H9 (cell line): ENCODE results near the gene VEGFB. TPM values are rescaled to one million over a fixed set of nuclear protein-coding genes. Genes with fewer than 3 reads are reported as not detected.

Source experiments
- DNase-seq: peaks from one replicate; pipeline ENCODE4 v3.0.0-alpha.2; 2017
- H2AFZ ChIP-seq: one replicate; pipeline ENCODE4 v1.6.1; 2013; ENCODE audit warnings: mild to moderate bottlenecking, low read length, control low read depth, moderate library complexity
- H2AK5ac ChIP-seq: 2 replicates; pipeline ENCODE4 v1.6.1; 2013; ENCODE audit warnings: low read length, control low read depth, mixed read lengths; ENCODE audit not compliant: insufficient read length
- H2BK120ac ChIP-seq: one replicate; pipeline ENCODE4 v1.6.1; 2013; ENCODE audit warnings: low read depth, mild to moderate bottlenecking, low read length, control low read depth, inconsistent platforms; ENCODE audit not compliant: poor library complexity, severe bottlenecking
- H2BK12ac ChIP-seq: 2 replicates; pipeline ENCODE4 v1.6.1; 2013; ENCODE audit warnings: low read length, control low read depth, mixed read lengths, low read depth; ENCODE audit not compliant: insufficient read length
- H2BK15ac ChIP-seq: 2 replicates; pipeline ENCODE4 v1.6.1; 2013; ENCODE audit warnings: low read depth, low read length, control low read depth
- H2BK20ac ChIP-seq: one replicate; pipeline ENCODE4 v1.6.1; 2013; ENCODE audit warnings: low read depth, mild to moderate bottlenecking, low read length, control low read depth, inconsistent platforms; ENCODE audit not compliant: poor library complexity, severe bottlenecking
- H2BK5ac ChIP-seq: 2 replicates; pipeline ENCODE4 v1.6.1; 2013; ENCODE audit warnings: low read length, control low read depth, mixed read lengths; ENCODE audit not compliant: insufficient read length
- H3K14ac ChIP-seq: 2 replicates; pipeline ENCODE4 v1.6.1; 2013; ENCODE audit warnings: low read length, control low read depth; ENCODE audit not compliant: insufficient read depth
- H3K18ac ChIP-seq: 2 replicates; pipeline ENCODE4 v1.6.1; 2013; ENCODE audit warnings: low read depth, mild to moderate bottlenecking, mixed read lengths, low read length, control low read depth; ENCODE audit not compliant: insufficient read length
- H3K23ac ChIP-seq: 2 replicates; pipeline ENCODE4 v1.6.1; 2013; ENCODE audit warnings: low read length, control low read depth, mixed read lengths, low read depth; ENCODE audit not compliant: insufficient read length
- H3K23me2 ChIP-seq: 2 replicates; pipeline ENCODE4 v1.6.1; 2013; ENCODE audit warnings: low read depth, mild to moderate bottlenecking, mixed read lengths, low read length, control low read depth; ENCODE audit not compliant: insufficient read length, poor library complexity, severe bottlenecking
- H3K27ac ChIP-seq: 2 replicates; pipeline ENCODE4 v1.5.1; 2013; ENCODE audit warnings: low read length, control low read depth, mixed read lengths, low read depth; ENCODE audit not compliant: insufficient read length
- H3K27me3 ChIP-seq: 2 replicates; pipeline ENCODE4 v1.6.1; 2013; ENCODE audit warnings: low read length, control low read depth, inconsistent platforms; ENCODE audit not compliant: insufficient read depth
- H3K4ac ChIP-seq: 2 replicates; pipeline ENCODE4 v1.6.1; 2013; ENCODE audit warnings: low read depth, mild to moderate bottlenecking, control low read depth, inconsistent platforms, low read length, moderate library complexity
- H3K4me1 ChIP-seq: 2 replicates; pipeline ENCODE4 v1.6.1; 2013; ENCODE audit warnings: low read length, control low read depth, inconsistent platforms; ENCODE audit not compliant: insufficient read depth
- H3K4me2 ChIP-seq: 2 replicates; pipeline ENCODE4 v1.6.1; 2013; ENCODE audit warnings: low read length, control low read depth, mixed read lengths; ENCODE audit not compliant: insufficient read length, insufficient read depth
- H3K56ac ChIP-seq: 2 replicates; pipeline ENCODE4 v1.6.1; 2013; ENCODE audit warnings: low read depth, mild to moderate bottlenecking, mixed read lengths, low read length, control low read depth; ENCODE audit not compliant: insufficient read length
- H3K79me1 ChIP-seq: 2 replicates; pipeline ENCODE4 v1.6.1; 2013; ENCODE audit warnings: low read depth, mild to moderate bottlenecking, moderate library complexity, low read length, control low read depth, inconsistent platforms; ENCODE audit not compliant: insufficient read depth, poor library complexity, severe bottlenecking
- H3K79me2 ChIP-seq: 2 replicates; pipeline ENCODE4 v1.6.1; 2013; ENCODE audit warnings: low read length, control low read depth, inconsistent platforms; ENCODE audit not compliant: insufficient read depth
- H3K9ac ChIP-seq: 2 replicates; pipeline ENCODE4 v1.6.1; 2013; ENCODE audit warnings: low read length, control low read depth, mixed read lengths; ENCODE audit not compliant: insufficient read length; ENCODE audit errors: extremely low read depth
- H3K9me3 ChIP-seq: one replicate; pipeline ENCODE4 v1.6.1; 2013; ENCODE audit warnings: low read depth, low read length, inconsistent platforms; ENCODE audit not compliant: control insufficient read depth
- H3T11ph ChIP-seq: one replicate; pipeline ENCODE4 v1.6.1; 2013; ENCODE audit warnings: mild to moderate bottlenecking, low read length, control low read depth, inconsistent platforms
- H4K20me1 ChIP-seq: one replicate; pipeline ENCODE4 v1.6.1; 2013; ENCODE audit not compliant: control insufficient read depth, insufficient read length, insufficient read depth
- H4K5ac ChIP-seq: 2 replicates; pipeline ENCODE4 v1.6.1; 2013; ENCODE audit warnings: low read depth, mild to moderate bottlenecking, mixed read lengths, low read length, control low read depth; ENCODE audit not compliant: insufficient read length
- H4K8ac ChIP-seq: replicated peaks from 2 replicates; pipeline ENCODE4 v1.6.1; 2013; ENCODE audit warnings: low read length, control low read depth, mixed read lengths, low read depth; ENCODE audit not compliant: insufficient read length
- H4K91ac ChIP-seq: 2 replicates; pipeline ENCODE4 v1.6.1; 2013; ENCODE audit warnings: low read depth, mild to moderate bottlenecking, moderate library complexity, mixed read lengths, low read length, control low read depth; ENCODE audit not compliant: insufficient read length
- H3K27ac Mint-ChIP-seq, 3 experiments: 2 replicates in 2 of 3; 3 replicates in 1 of 3; pipeline ENCODE4 v1.8.0; 2020 to 2021; ENCODE audit warnings: mixed read lengths in 3 of 3, mild to moderate bottlenecking in 1 of 3, moderate library complexity in 1 of 3
- H3K27me3 Mint-ChIP-seq: 2 replicates; pipeline ENCODE4 v1.8.0; 2021; ENCODE audit warnings: low read depth, mild to moderate bottlenecking, moderate library complexity, mixed read lengths
- H3K36me3 Mint-ChIP-seq, 3 experiments: 2 replicates in 2 of 3; 3 replicates in 1 of 3; pipeline ENCODE4 v1.8.0; 2020 to 2021; ENCODE audit warnings: low read depth in 3 of 3, mixed read lengths in 3 of 3; ENCODE audit not compliant: insufficient read depth in 1 of 3
- H3K4me1 Mint-ChIP-seq, 2 experiments: 2 replicates each; pipeline ENCODE4 v1.8.0; 2020; ENCODE audit warnings: mixed read lengths in 2 of 2
- H3K4me3 Mint-ChIP-seq, 2 experiments: 2 replicates in 1 of 2; 3 replicates in 1 of 2; pipeline ENCODE4 v1.8.0; 2020 to 2021; ENCODE audit warnings: mild to moderate bottlenecking in 2 of 2, mixed read lengths in 2 of 2, moderate library complexity in 1 of 2
- H3K9me3 Mint-ChIP-seq, 2 experiments: 2 replicates in 1 of 2; 3 replicates in 1 of 2; pipeline ENCODE4 v1.8.0; 2020; ENCODE audit warnings: mild to moderate bottlenecking in 2 of 2, mixed read lengths in 2 of 2, moderate library complexity in 1 of 2
- CTCF ChIP-seq: fragments of 200-600 bp; sonication (generic); conservative IDR thresholded peaks from 3 replicates; pipeline ENCODE4 v1.8.0; 2021; ENCODE audit warnings: antibody characterized with exemption, mild to moderate bottlenecking
- WGBS: extraction: QIAGEN DNeasy Blood & Tissue Kit; methylation state at CpG from one replicate; pipeline ENCODE4 v1.1.7; 2013; ENCODE audit warnings: missing lambda C conversion rate, low lambda C conversion rate, mixed read lengths; ENCODE audit not compliant: insufficient read length; ENCODE audit errors: extremely low coverage; 5-methylcytosine and 5-hydroxymethylcytosine counted together
- total RNA-seq: library from RNA; stranded (reverse); gene quantifications from 2 replicates; pipeline ENCODE4 v1.2.1, GENCODE V29; 2021

VEGFB gene
- total RNA-seq, 1 experiment from 2014 or later, result 57.7 TPM

GRCh38 chr11:64285885-64286800 is 51.8 kb downstream of the VEGFB start:
- Mint-ChIP-seq H3K4me1 (peaks cover 12 to 16% of the 10 kb centered on the region in 2 experiments), H3K27me3 (peaks cover 30% of the 10 kb centered on the region), H3K36me3 (peaks cover 2 to 16% (median 11%) of the 10 kb centered on the region in 3 experiments), H3K9me3 (no peaks in the 10 kb centered on the region; a peak in 2 of 5 replicates), H3K27ac (no peak overlapping the region; a peak in 1 of 7 replicates), H3K4me3 (peak overlapping the region; percentile 79 to 82)
- H2AFZ ChIP-seq, result no peak overlapping the region
- no peaks in the 10 kb centered on the region for H3K79me1 ChIP-seq
- H3K27me3 ChIP-seq, result peaks cover 12% of the 10 kb centered on the region; the same call in 1 of the 2 replicates
- H3K27ac ChIP-seq, result no peak overlapping the region
- H3K79me2 ChIP-seq, result no peaks in the 10 kb centered on the region
- H3K18ac ChIP-seq, result no peak overlapping the region
- no peak overlapping the region for H2BK5ac ChIP-seq
- no peak for TF ChIP-seq CTCF
- H4K8ac ChIP-seq, result no peak overlapping the region
- no peak overlapping the region for H2AK5ac ChIP-seq
- H3K4ac ChIP-seq, result no peak overlapping the region
- no peak overlapping the region for H2BK15ac ChIP-seq
- WGBS, result no CpG with 5 or more reads among the region's 40 CpGs
- H4K20me1 ChIP-seq, result no peaks in the 10 kb centered on the region
- DNase-seq, result no peak
- no peak overlapping the region for H4K91ac ChIP-seq
- H2BK12ac ChIP-seq, result no peak overlapping the region
- no peak overlapping the region for H4K5ac ChIP-seq
- no peak overlapping the region for H3K14ac ChIP-seq
- H3T11ph ChIP-seq, result no peak overlapping the region
- no peaks in the 10 kb centered on the region for H3K9me3 ChIP-seq
- H3K9ac ChIP-seq, result no peak overlapping the region
- peak overlapping the region; percentile 53 for H3K4me2 ChIP-seq
- H3K4me1 ChIP-seq, result no peaks in the 10 kb centered on the region
- H2BK120ac ChIP-seq, result no peak overlapping the region
- H2BK20ac ChIP-seq, result no peak overlapping the region
- H3K23me2 ChIP-seq, result peaks cover 15% of the 10 kb centered on the region
- no peak overlapping the region for H3K23ac ChIP-seq
- H3K56ac ChIP-seq, result no peak overlapping the region
